ENCODE results near the gene RBM44.

RBM44 gene

GRCh38 chr2:237797253-237797652, 1.3 kb upstream of the RBM44 start:
- peaks cover 24 to 33% (median 26%) of the 10 kb centered on the region in 11 experiments for H3K9me3 ChIP-seq (replicated peaks in 1 of 11)
- H3K4me1 ChIP-seq, result no peaks in the 10 kb centered on the region
- no peak overlapping the region for H3K27ac ChIP-seq
- H3K9ac ChIP-seq, result no peak overlapping the region
- no peak overlapping the region for H3K4me3 ChIP-seq
- no peaks in the 10 kb centered on the region for H4K20me1 ChIP-seq
- peaks cover 0 to 18% (median 11%) of the 10 kb centered on the region in 11 experiments; a peak in 7 of 22 replicates for H3K36me3 ChIP-seq
- no peaks in the 10 kb centered on the region for H3K27me3 ChIP-seq
- H3K4me2 ChIP-seq, result no peak overlapping the region
- no peak for TF ChIP-seq Cebpa-rat (IDR thresholded peaks at IDR 0.05)

- Histone ChIP-seq H3K36me3 (peaks cover 0 to 18% (median 11%) of the 10 kb centered on the region in 11 experiments; a peak in 7 of 22 replicates), H3K4me3 (no peak overlapping the region), H3K9ac (no peak overlapping the region), H3K27me3 (no peaks in the 10 kb centered on the region), H3K4me1 (peaks cover 0 to 5% (median 4%) of the 10 kb centered on the region in 10 experiments; a peak in 13 of 20 replicates), H4K20me1 (no peaks in the 10 kb centered on the region), H3K9me3 (replicated peaks in 1 of 11) (peaks cover 24 to 33% (median 26%) of the 10 kb centered on the region in 11 experiments), H3K27ac (no peak overlapping the region), H3K4me2 (no peak overlapping the region)
- no peak for TF ChIP-seq Cebpa-rat (IDR thresholded peaks at IDR 0.05)
These were observed 465 bp downstream of the RBM44 start for GRCh38 chr2:237799060-237799428.

GRCh38 chr2:237801466-237801865, 2.9 kb downstream of the RBM44 start:
- H3K27me3 ChIP-seq, result no peaks in the 10 kb centered on the region
- peaks cover 0 to 18% (median 11%) of the 10 kb centered on the region in 11 experiments; a peak in 7 of 22 replicates for H3K36me3 ChIP-seq
- H3K9me3 ChIP-seq (replicated peaks in 1 of 11), result peaks cover 24 to 33% (median 26%) of the 10 kb centered on the region in 11 experiments
- no peak for TF ChIP-seq Cebpa-rat (IDR thresholded peaks at IDR 0.05)
- no peak overlapping the region for H3K4me3 ChIP-seq
- H3K27ac ChIP-seq, result no peak overlapping the region
- no peak overlapping the region for H3K9ac ChIP-seq
- peaks cover 0 to 15% (median 9%) of the 10 kb centered on the region in 10 experiments; a peak in 13 of 20 replicates for H3K4me1 ChIP-seq
- H4K20me1 ChIP-seq, result no peaks in the 10 kb centered on the region
- H3K4me2 ChIP-seq, result no peak overlapping the region

- no peaks in the 10 kb centered on the region for H4K20me1 ChIP-seq
- peaks cover 3 to 15% (median 9%) of the 10 kb centered on the region in 10 experiments; a peak in 14 of 20 replicates for H3K4me1 ChIP-seq
These were observed 7.8 kb downstream of the RBM44 start for GRCh38 chr2:237806334-237806733.

GRCh38 chr2:237815637-237816036, 17.1 kb downstream of the RBM44 start:
- no peaks in the 10 kb centered on the region for H4K20me1 ChIP-seq
- no peaks in the 10 kb centered on the region for H3K36me3 ChIP-seq
- H3K4me2 ChIP-seq, result no peak overlapping the region
- TF ChIP-seq Cebpa-rat (IDR thresholded peaks at IDR 0.05), result no peak
- H3K9me3 ChIP-seq (replicated peaks in 1 of 11), result no peaks in the 10 kb centered on the region
- H3K27me3 ChIP-seq, result no peaks in the 10 kb centered on the region
- H3K4me1 ChIP-seq, result peaks cover 0 to 47% (median under 1%) of the 10 kb centered on the region in 10 experiments; a peak in 8 of 20 replicates
- no peak overlapping the region for H3K27ac ChIP-seq
- H3K4me3 ChIP-seq, result no peak overlapping the region
- H3K9ac ChIP-seq, result no peak overlapping the region

More at GRCh38 chr2:237806334-237806733, 7.8 kb downstream of the RBM44 start:
- Histone ChIP-seq H3K27me3 (no peaks in the 10 kb centered on the region), H3K9me3 (replicated peaks in 1 of 11) (peaks cover 0 to 8% (median 0%) of the 10 kb centered on the region in 11 experiments; a peak in 2 of 22 replicates), H3K4me2 (no peak overlapping the region), H3K36me3 (no peaks in the 10 kb centered on the region), H3K9ac (no peak overlapping the region), H3K4me3 (no peak overlapping the region), H3K27ac (no peak overlapping the region)
- no peak for TF ChIP-seq Cebpa-rat (IDR thresholded peaks at IDR 0.05)

- H3K4me3 ChIP-seq, result no peak overlapping the region
- H3K27ac ChIP-seq, result no peak overlapping the region
- H3K27me3 ChIP-seq, result no peaks in the 10 kb centered on the region
- no peaks in the 10 kb centered on the region for H4K20me1 ChIP-seq
- no peak for TF ChIP-seq Cebpa-rat (IDR thresholded peaks at IDR 0.05)
- H3K9me3 ChIP-seq (replicated peaks in 1 of 11), result no peaks in the 10 kb centered on the region
- H3K4me2 ChIP-seq, result no peak overlapping the region
- H3K4me1 ChIP-seq, result peaks cover 0 to 50% (median 0%) of the 10 kb centered on the region in 10 experiments; a peak in 8 of 20 replicates
- H3K9ac ChIP-seq, result no peak overlapping the region
- H3K36me3 ChIP-seq, result no peaks in the 10 kb centered on the region
These were observed 18.0 kb downstream of the RBM44 start for GRCh38 chr2:237816531-237816930.

GRCh38 chr2:237818066-237818473, 19.5 kb downstream of the RBM44 start:
- no peaks in the 10 kb centered on the region for H3K36me3 ChIP-seq
- H3K27ac ChIP-seq, result peak overlapping the region in 3 of 11 experiments; percentile 33 to 76 (median 65); a peak in 5 of 22 replicates
- H3K4me3 ChIP-seq, result no peak overlapping the region; a peak in 1 of 20 replicates
- no peaks in the 10 kb centered on the region for H4K20me1 ChIP-seq
- H3K4me2 ChIP-seq, result peak overlapping the region in 3 of 11 experiments; percentile 50 to 78 (median 76); a peak in 6 of 22 replicates
- H3K4me1 ChIP-seq, result peaks cover 0 to 50% (median 0%) of the 10 kb centered on the region in 10 experiments; a peak in 8 of 20 replicates
- H3K27me3 ChIP-seq, result no peaks in the 10 kb centered on the region
- H3K9ac ChIP-seq, result peak overlapping the region in 2 of 11 experiments; percentile 13 to 48; a peak in 3 of 22 replicates
- no peaks in the 10 kb centered on the region for H3K9me3 ChIP-seq (replicated peaks in 1 of 11)
- TF ChIP-seq Cebpa-rat (IDR thresholded peaks at IDR 0.05), result peak in 1 of 11 experiments; percentile 52; a peak in 1 of 22 replicates

GRCh38 chr2:237819231-237819630, 20.7 kb downstream of the RBM44 start:
- Histone ChIP-seq H4K20me1 (no peaks in the 10 kb centered on the region), H3K4me1 (peaks cover 0 to 50% (median 0%) of the 10 kb centered on the region in 10 experiments; a peak in 8 of 20 replicates), H3K4me2 (peak overlapping the region in 4 of 11 experiments; percentile 39 to 78 (median 63); a peak in 8 of 22 replicates), H3K36me3 (no peaks in the 10 kb centered on the region), H3K9me3 (replicated peaks in 1 of 11) (no peaks in the 10 kb centered on the region), H3K27me3 (no peaks in the 10 kb centered on the region), H3K4me3 (no peak overlapping the region), H3K27ac (peak overlapping the region in 3 of 11 experiments; percentile 22 to 76 (median 65); a peak in 5 of 22 replicates), H3K9ac (no peak overlapping the region; a peak in 1 of 22 replicates)
- no peak for TF ChIP-seq Cebpa-rat (IDR thresholded peaks at IDR 0.05)

GRCh38 chr2:237820421-237820820, 21.8 kb downstream of the RBM44 start:
- Histone ChIP-seq H3K9me3 (replicated peaks in 1 of 11) (no peaks in the 10 kb centered on the region), H3K4me3 (no peak overlapping the region), H3K27me3 (no peaks in the 10 kb centered on the region), H4K20me1 (no peaks in the 10 kb centered on the region), H3K4me1 (peaks cover 0 to 50% (median 0%) of the 10 kb centered on the region in 10 experiments; a peak in 8 of 20 replicates), H3K4me2 (peak overlapping the region in 3 of 11 experiments; percentile 50 to 78 (median 76); a peak in 4 of 22 replicates), H3K36me3 (no peaks in the 10 kb centered on the region), H3K9ac (no peak overlapping the region), H3K27ac (peak overlapping the region in 3 of 11 experiments; percentile 33 to 76 (median 65); a peak in 6 of 22 replicates)
- no peak for TF ChIP-seq Cebpa-rat (IDR thresholded peaks at IDR 0.05)
